Stimulated activated CD8-positive, alpha-beta memory T cell treated with anti-CD3 and anti-CD28 coated beads, Interleukin-4, amount 100 ng/mL, for 48 hours (primary cell): ENCODE measurements around the gene CNNM2.
"Not testable (repeated sequence)": the region's sequence is repeated elsewhere in the genome, so short reads cannot be mapped to it uniquely, and the experiment has no call there.

Experiments used
- DNase-seq: peaks from one replicate; pipeline ENCODE4 v3.0.0-alpha.2; 2020

CNNM2 gene

GRCh38 chr10:103111031-103111917, 193.2 kb downstream of the CNNM2 start:
- DNase-seq: no peak

GRCh38 chr10:103111918-103112877, 194.1 kb downstream of the CNNM2 start:
- no peak for DNase-seq

- DNase-seq: no peak
Observed at GRCh38 chr10:103114876-103115275, 196.8 kb downstream of the CNNM2 start.

DNA sequence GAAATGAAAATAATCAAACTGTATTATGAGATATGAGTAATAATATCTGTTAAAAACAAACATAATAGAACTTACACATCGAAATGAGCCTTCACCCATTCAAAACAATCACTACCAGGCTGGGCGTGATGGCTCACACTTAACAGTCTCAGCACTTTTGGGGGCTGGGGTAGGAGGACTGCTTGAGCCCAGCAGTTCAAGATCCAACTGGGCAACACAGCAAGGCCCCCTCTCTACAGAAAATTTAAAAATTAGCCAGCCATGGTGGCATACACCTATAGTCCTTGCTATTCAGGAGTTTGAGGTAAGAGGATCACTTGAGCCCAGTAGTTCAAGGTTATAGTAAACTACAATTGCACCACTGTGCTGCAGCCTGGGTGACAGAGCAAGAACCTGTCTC, 199.2 kb downstream of the CNNM2 start:
- no peak for DNase-seq

DNA sequence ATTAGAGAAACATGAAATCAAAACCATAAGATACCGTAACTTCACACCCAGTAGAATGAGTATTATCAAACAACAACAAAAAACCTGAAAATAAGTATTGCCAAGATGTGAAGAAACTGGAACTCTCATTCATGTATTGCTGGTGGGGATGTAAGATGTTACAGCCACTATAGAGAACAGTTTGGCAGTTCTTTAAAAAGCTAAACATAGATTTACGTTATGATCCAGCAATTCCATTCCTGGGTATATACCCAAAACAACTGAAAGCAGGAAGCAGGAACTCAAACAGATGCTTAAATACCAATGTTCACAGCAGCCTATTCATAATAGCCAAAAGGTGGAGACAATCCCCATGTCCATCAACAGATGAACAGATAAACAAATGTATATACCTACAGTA, 202.5 kb downstream of the CNNM2 start:
- no peak for DNase-seq

DNA sequence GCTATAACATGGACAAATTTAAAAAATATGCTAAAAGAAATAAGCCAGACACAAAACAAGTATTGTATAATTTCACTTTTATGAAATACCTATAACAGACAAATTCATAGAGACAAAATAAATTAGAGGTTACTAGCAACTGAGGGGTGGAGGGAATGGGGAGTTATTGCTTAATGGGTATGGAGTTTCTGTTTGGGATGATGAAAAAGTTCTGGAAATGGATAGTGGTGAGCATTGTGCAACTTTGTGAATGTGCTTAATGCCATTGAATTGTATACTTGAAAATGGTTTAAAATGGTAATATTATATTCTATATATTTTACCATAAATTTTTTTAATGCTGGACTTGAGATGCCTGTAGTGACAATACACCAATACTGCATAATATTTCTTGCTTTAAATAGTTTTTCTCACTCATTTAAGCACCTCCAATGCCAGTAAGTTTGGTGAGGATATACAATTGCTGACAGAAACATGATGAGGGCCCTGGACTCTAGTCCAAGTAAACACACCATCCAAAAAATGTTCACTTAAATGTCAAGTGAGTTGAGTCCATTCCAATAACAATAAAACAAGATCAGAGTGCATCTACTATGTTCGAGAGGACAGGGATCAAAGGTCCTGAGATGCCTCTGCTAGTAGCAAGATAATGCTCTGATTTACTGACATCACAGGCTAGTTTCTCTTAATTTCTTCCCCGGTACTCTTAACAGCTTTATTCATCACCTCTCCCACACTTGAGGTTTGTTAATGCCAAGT, 203.1 kb downstream of the CNNM2 start:
- DNase-seq: no peak

GRCh38 chr10:103123282-103124024, 205.4 kb downstream of the CNNM2 start:
- no peak for DNase-seq

GRCh38 chr10:103124420-103125096, 206.5 kb downstream of the CNNM2 start:
- DNase-seq: no peak

- DNase-seq: no peak
Observed at GRCh38 chr10:103125323-103126267, 207.5 kb downstream of the CNNM2 start.

DNA sequence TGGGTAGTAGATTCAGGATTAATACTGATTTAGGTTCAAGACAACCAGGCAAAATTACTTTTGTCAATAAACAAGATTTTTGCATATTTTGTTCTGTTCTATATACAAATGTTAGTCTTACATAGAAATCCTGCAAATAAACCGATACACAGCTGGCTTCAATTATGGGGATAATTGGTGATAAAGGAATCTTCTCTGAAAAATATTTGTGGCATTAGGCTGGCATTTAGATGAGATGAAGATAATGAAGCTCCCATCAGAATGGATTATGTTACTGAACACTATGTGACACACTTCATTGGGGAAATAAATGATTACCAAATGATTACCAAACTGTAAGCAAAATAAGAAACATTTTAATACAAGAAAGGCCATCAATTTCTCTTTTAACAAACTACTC, 209.1 kb downstream of the CNNM2 start:
- DNase-seq: no peak

DNA sequence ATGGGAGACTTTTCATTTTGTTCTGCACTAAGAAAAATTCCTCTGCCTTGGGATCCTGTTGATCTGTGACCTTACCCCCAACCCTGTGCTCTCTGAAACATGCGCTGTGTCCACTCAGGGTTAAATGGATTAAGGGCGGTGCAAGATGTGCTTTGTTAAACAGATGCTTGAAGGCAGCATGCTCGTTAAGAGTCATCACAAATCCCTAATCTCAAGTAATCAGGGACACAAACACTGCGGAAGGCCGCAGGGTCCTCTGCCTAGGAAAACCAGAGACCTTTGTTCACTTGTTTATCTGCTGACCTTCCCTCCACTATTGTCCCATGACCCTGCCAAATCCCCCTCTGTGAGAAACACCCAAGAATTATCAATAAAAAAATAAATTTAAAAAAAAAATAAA, 212.1 kb downstream of the CNNM2 start:
- not testable (repeated sequence) for DNase-seq

- no peak for DNase-seq
Observed at GRCh38 chr10:103130910-103131309, 212.8 kb downstream of the CNNM2 start.

DNA sequence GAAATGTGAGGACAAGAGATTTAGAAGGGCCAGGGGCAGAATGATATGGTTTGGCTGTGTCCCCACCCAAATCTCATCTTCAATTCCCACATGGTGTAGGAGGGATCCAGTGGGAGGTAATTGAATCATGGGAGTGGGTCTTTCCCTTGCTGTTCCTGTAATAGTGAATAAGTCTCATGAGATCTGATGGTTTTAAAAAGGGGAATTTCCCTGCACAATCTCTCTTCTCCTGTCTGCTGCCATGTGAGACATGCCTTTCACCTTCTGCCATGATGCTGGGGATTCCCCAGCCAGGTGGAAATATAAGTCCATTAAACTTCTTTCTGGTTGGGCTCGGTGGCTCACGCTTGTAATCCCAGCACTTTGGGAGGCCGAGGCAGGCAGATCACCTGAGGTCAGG, 217.1 kb downstream of the CNNM2 start:
- not testable (repeated sequence) for DNase-seq

DNA sequence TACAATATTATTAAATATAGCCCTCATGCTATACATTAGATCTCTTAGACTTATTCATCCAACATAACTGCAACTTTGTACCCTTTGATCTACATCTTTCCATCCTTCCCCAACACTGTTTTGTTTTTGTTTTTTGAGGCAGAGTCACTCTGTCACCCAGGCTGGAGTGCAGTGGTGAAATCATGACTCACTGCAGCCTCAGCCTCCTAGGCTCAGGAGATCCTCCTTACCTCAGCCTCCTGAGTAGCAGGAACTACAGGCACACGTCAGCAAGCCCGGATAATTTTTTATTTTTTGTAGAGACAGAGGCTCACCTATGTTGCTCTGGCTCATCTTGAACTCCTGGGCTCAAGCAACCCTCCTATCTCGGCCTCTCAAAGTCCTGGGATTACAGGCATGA, 221.7 kb downstream of the CNNM2 start:
- DNase-seq: no peak
